ENCODE measurements around the gene CITED1.

CITED1 gene

DNA sequence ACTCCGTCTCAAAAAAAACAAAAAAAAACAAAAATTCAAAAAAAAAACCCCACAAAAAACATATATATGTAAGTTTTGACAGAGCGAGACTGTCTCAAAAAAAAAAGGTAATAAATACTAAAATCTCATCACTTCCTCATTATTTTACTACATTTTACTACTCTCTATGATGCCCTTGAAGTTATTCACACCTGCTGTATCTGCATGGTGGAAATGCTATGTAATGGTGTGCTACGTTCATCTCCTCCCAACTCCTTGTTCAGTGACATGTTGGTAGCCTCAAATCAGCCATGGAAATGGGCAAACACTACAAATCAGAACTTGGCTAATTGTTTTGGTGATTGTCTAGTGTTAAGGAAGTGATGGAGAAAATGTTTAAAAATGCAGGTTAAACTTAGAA is 40.5 kb downstream of the CITED1 start:
- DNase-seq (ENCODE audit: low read depth): no peak
- Histone ChIP-seq H3K9ac (ENCODE audit: low read length) (no peak overlapping the region), H3K4me3 (ENCODE audit: low read length) (no peak overlapping the region), H3K27me3 (replicated peaks; ENCODE audit: control insufficient read depth, insufficient read depth, low read length) (no peaks in the 10 kb centered on the region), H3K4me1 (ENCODE audit: control insufficient read depth, insufficient read depth, low read length) (peaks cover 25% of the 10 kb centered on the region), H3K9me3 (ENCODE audit: control insufficient read depth, low read length) (no peaks in the 10 kb centered on the region), H3K36me3 (ENCODE audit: control insufficient read depth, insufficient read depth, low read length, severe bottlenecking) (peaks cover 33% of the 10 kb centered on the region)

DNA sequence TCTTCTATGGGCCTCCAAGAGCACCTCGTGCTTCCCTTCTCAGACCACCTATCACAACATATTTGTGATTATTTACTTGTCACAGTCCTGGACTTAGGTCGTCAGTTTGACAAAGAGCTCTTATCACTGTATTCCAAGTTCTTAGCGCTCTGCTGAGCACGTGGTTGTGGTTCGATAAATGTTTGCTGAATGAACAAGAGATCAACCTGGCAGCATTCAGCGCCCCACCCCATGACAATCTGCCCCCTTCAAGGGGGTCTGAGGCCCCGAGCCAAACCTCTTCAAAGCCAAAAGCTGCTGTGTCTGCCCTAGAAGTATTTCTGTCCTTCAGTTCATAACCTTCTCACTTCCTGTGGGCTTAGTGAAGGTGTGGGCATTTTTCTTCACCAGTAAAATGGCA is 43.6 kb downstream of the CITED1 start:
- DNase-seq (ENCODE audit: low read depth): no peak

DNA sequence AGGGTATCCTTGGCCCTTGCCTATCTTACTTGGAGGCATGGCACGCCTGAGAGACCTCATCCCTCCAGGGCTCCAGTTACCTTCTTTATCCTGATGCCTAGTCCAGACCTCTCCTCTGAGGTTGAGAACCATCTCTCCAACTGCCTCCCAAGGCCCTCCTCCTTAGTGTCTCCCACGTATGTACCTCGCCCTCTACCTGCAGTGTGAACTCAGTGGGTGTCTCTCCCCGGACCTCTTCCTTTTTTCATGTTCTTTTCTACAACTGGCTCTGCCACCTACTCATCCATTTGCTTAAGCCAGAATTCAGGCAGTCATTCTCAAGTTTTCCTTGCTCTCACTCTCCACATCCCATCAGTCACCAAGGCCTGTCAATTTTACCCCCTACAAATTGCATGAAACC is 45.3 kb downstream of the CITED1 start:
- Histone ChIP-seq H3K9me3 (ENCODE audit: control insufficient read depth, low read length) (no peaks in the 10 kb centered on the region), H3K36me3 (ENCODE audit: control insufficient read depth, insufficient read depth, low read length, severe bottlenecking) (no peaks in the 10 kb centered on the region), H3K4me1 (ENCODE audit: control insufficient read depth, insufficient read depth, low read length) (peaks cover 2% of the 10 kb centered on the region), H3K9ac (ENCODE audit: low read length) (no peak overlapping the region), H3K4me3 (ENCODE audit: low read length) (no peak overlapping the region), H3K27me3 (replicated peaks; ENCODE audit: control insufficient read depth, insufficient read depth, low read length) (peaks cover 7% of the 10 kb centered on the region)
- DNase-seq (ENCODE audit: low read depth): no peak

More for the DNA sequence above, 43.6 kb downstream of the CITED1 start:
- H3K27me3 ChIP-seq (replicated peaks; ENCODE audit: control insufficient read depth, insufficient read depth, low read length): peaks cover 4% of the 10 kb centered on the region
- H3K9ac ChIP-seq (ENCODE audit: low read length): no peak overlapping the region
- H3K9me3 ChIP-seq (ENCODE audit: control insufficient read depth, low read length): no peaks in the 10 kb centered on the region
- H3K4me3 ChIP-seq (ENCODE audit: low read length): no peak overlapping the region
- H3K4me1 ChIP-seq (ENCODE audit: control insufficient read depth, insufficient read depth, low read length): peaks cover 2% of the 10 kb centered on the region
- peaks cover under 1% of the 10 kb centered on the region for H3K36me3 ChIP-seq (ENCODE audit: control insufficient read depth, insufficient read depth, low read length, severe bottlenecking)

DNA sequence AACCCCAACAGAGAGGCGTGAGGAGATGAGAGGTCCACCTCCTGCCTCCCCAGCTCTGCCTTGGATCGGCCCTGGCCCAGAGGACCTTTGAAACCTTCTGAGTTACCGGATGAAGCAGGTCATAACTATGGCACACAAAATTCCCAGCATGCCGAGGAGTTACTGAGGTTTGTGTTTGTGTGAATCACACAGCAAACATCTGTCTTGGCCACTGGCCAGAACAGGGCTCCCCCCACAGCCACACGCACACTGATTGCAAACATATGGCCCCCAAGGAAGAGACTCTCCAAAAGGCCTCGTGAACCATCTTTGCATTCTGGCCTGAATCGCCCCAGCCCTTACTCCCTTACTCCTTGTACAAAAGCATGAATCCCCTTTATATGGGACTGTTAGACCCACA is 47.5 kb downstream of the CITED1 start:
- no peaks in the 10 kb centered on the region for H3K9me3 ChIP-seq (ENCODE audit: control insufficient read depth, low read length)
- H3K4me1 ChIP-seq (ENCODE audit: control insufficient read depth, insufficient read depth, low read length): peaks cover 2% of the 10 kb centered on the region
- no peak overlapping the region for H3K4me3 ChIP-seq (ENCODE audit: low read length)
- peaks cover 8% of the 10 kb centered on the region for H3K27me3 ChIP-seq (replicated peaks; ENCODE audit: control insufficient read depth, insufficient read depth, low read length)
- H3K9ac ChIP-seq (ENCODE audit: low read length): no peak overlapping the region
- DNase-seq (ENCODE audit: low read depth): peak; percentile 64
- no peaks in the 10 kb centered on the region for H3K36me3 ChIP-seq (ENCODE audit: control insufficient read depth, insufficient read depth, low read length, severe bottlenecking)

- Histone ChIP-seq H3K9me3 (ENCODE audit: control insufficient read depth, low read length) (no peaks in the 10 kb centered on the region), H3K4me3 (ENCODE audit: low read length) (no peak overlapping the region), H3K36me3 (ENCODE audit: control insufficient read depth, insufficient read depth, low read length, severe bottlenecking) (no peaks in the 10 kb centered on the region), H3K9ac (ENCODE audit: low read length) (no peak overlapping the region), H3K27me3 (replicated peaks; ENCODE audit: control insufficient read depth, insufficient read depth, low read length) (peaks cover 12% of the 10 kb centered on the region), H3K4me1 (ENCODE audit: control insufficient read depth, insufficient read depth, low read length) (peaks cover 2% of the 10 kb centered on the region)
- DNase-seq (ENCODE audit: low read depth): no peak
Observed at GRCh38 chrX:72255864-72256263, 49.9 kb downstream of the CITED1 start.

DNA sequence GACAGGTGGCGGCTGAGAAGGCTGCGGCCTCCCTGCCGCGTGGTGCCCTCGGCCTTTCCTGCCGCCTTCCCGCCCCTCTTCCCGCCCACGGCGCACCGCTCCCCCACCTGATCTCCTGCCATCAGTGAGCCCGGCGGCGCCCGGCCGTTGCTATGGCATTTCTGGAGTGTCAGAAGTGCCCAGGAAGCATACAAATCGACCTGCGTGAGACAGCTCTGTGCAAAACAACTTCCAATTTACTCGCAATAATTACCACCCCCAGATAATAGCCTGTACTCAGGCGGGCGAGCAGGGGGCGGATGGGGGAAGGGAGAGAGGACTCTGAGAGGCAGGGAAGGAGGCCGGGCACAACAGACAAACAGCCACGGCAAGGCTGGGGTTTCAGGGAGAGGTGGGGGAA is 50.3 kb downstream of the CITED1 start:
- peaks cover 12% of the 10 kb centered on the region for H3K27me3 ChIP-seq (replicated peaks; ENCODE audit: control insufficient read depth, insufficient read depth, low read length)
- H3K9me3 ChIP-seq (ENCODE audit: control insufficient read depth, low read length): no peaks in the 10 kb centered on the region
- H3K4me1 ChIP-seq (ENCODE audit: control insufficient read depth, insufficient read depth, low read length): peaks cover 2% of the 10 kb centered on the region
- no peaks in the 10 kb centered on the region for H3K36me3 ChIP-seq (ENCODE audit: control insufficient read depth, insufficient read depth, low read length, severe bottlenecking)
- H3K9ac ChIP-seq (ENCODE audit: low read length): no peak overlapping the region
- no peak for DNase-seq (ENCODE audit: low read depth)
- H3K4me3 ChIP-seq (ENCODE audit: low read length): no peak overlapping the region

DNA sequence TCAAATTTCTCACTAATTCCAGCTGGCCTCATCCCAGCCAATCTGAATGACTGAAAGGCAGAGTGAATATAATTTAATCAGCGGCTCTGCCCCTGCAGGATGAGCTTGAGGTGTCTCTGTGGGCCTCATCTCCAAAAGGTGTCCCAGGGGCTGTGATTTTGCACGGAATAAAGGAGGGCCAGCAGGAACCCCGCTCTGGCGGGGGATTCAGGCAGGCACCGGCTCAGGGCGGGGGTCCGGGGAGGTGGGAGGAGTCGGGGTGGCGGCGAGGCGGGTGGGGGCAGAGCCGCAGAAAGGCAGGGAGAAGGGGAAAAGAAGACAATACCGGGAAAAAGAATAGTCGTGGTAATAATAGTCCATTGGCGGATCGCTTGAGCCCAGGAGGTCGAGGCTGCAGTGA is 50.9 kb downstream of the CITED1 start:
- no peaks in the 10 kb centered on the region for H3K9me3 ChIP-seq (ENCODE audit: control insufficient read depth, low read length)
- H3K9ac ChIP-seq (ENCODE audit: low read length): no peak overlapping the region
- H3K4me1 ChIP-seq (ENCODE audit: control insufficient read depth, insufficient read depth, low read length): peaks cover 2% of the 10 kb centered on the region
- no peaks in the 10 kb centered on the region for H3K36me3 ChIP-seq (ENCODE audit: control insufficient read depth, insufficient read depth, low read length, severe bottlenecking)
- H3K27me3 ChIP-seq (replicated peaks; ENCODE audit: control insufficient read depth, insufficient read depth, low read length): peaks cover 12% of the 10 kb centered on the region
- no peak for DNase-seq (ENCODE audit: low read depth)
- no peak overlapping the region for H3K4me3 ChIP-seq (ENCODE audit: low read length)

- no peak for DNase-seq (ENCODE audit: low read depth)
- Histone ChIP-seq H3K9ac (ENCODE audit: low read length) (no peak overlapping the region), H3K36me3 (ENCODE audit: control insufficient read depth, insufficient read depth, low read length, severe bottlenecking) (no peaks in the 10 kb centered on the region), H3K4me3 (ENCODE audit: low read length) (no peak overlapping the region), H3K4me1 (ENCODE audit: control insufficient read depth, insufficient read depth, low read length) (peaks cover 2% of the 10 kb centered on the region), H3K9me3 (ENCODE audit: control insufficient read depth, low read length) (peaks cover 6% of the 10 kb centered on the region), H3K27me3 (replicated peaks; ENCODE audit: control insufficient read depth, insufficient read depth, low read length) (peaks cover 17% of the 10 kb centered on the region)
Observed at GRCh38 chrX:72253686-72254085, 52.0 kb downstream of the CITED1 start.
